SH-SY5Y (cell line): ENCODE results near the gene NCKIPSD.

Source experiments
- GATA2 ChIP-seq: IDR thresholded peaks from 2 replicates; pipeline ENCODE4 v1.6.1; 2011; ENCODE audit warnings: mild to moderate bottlenecking, low read depth, low read length
- GATA3 ChIP-seq: IDR thresholded peaks from 2 replicates; pipeline ENCODE4 v1.6.1; 2011; ENCODE audit warnings: low read depth, mild to moderate bottlenecking, low read length, moderate library complexity

DNA sequence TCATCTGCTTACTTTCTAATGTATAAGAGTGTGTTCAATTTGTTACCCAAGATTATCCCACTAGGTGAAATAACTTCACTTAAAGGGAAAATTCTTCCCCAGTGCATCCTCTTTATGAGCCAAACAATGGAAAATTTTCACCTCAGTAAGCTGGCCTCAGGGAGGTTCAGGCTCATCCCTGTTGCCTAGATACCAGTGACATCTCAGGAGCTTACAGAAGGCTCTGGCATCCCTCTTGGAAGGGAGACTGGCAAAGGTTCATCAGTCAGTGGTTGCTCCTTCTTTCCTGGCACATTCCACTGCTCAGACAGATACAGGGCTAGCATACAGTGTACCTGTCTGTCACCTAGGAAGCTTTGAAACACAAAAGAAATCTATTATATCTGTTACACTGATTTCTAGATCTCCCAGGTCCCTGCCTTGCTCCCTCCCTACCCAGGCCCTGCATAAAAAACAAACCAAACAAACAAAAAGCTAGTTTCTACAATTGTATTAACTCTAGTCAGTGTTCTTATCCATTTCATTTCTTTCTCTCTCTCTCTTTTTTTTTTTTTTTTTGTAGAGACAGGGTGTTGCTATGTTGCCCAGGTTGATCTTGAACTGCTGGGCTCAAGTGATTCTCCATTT lies 29.6 kb upstream of the NCKIPSD start:
- TF ChIP-seq GATA3 (no peak), GATA2 (no peak)
